CD8-positive, alpha-beta memory T cell (primary cell): ENCODE measurements around the gene MYO18A. TPM values are rescaled to one million over a fixed set of nuclear protein-coding genes. Genes with fewer than 3 reads are reported as not detected.

Experiments used
- CTCF ChIA-PET: fragments of 350-600 bp; sonication (Branson Sonifier 250); formaldehyde crosslinking; loops from one replicate; lab custom pipeline; 2021; ENCODE audit warnings: antibody characterized with exemption; lab: Charles Lee
- POLR2A ChIA-PET: fragments of 350-600 bp; sonication (Branson Sonifier 250); formaldehyde crosslinking; loops from one replicate; lab custom pipeline; 2021; ENCODE audit warnings: antibody characterized with exemption; lab: Charles Lee
- DNase-seq, 5 donors: peaks; one replicate each; pipeline versions ENCODE4 v3.0.0 to v3.0.0-alpha.2; 2020 to 2022; ENCODE audit warnings: mixed read lengths in 1 of 5
- H3K27ac ChIP-seq: one replicate; pipeline ENCODE4 v1.7.0; 2013; ENCODE audit warnings: low read depth, mild to moderate bottlenecking, low read length, moderate library complexity
- H3K27me3 ChIP-seq: 2 replicates; pipeline ENCODE4 v1.7.0; 2013; ENCODE audit warnings: low read length, mild to moderate bottlenecking; ENCODE audit not compliant: insufficient read depth, poor library complexity, severe bottlenecking
- H3K36me3 ChIP-seq: 2 replicates; pipeline ENCODE4 v1.7.0; 2013; ENCODE audit warnings: mild to moderate bottlenecking, low read length, moderate library complexity; ENCODE audit not compliant: insufficient read depth
- H3K4me1 ChIP-seq: 2 replicates; pipeline ENCODE4 v1.7.0; 2013; ENCODE audit warnings: mild to moderate bottlenecking, low read length, moderate library complexity; ENCODE audit not compliant: insufficient read depth
- H3K4me3 ChIP-seq: 2 replicates; pipeline ENCODE4 v1.7.0; 2013; ENCODE audit warnings: mild to moderate bottlenecking, low read length
- H3K9me3 ChIP-seq: 2 replicates; pipeline ENCODE4 v1.7.0; 2013; ENCODE audit warnings: mild to moderate bottlenecking, low read length
- H3K27ac Mint-ChIP-seq, 8 donors: one replicate each; pipeline ENCODE4 v1.8.0; 2020 to 2021; ENCODE audit warnings: mixed read lengths in 8 of 8, mild to moderate bottlenecking in 6 of 8, inconsistent platforms in 3 of 8, moderate library complexity in 3 of 8
- H3K27me3 Mint-ChIP-seq, 2 donors: one replicate each; pipeline ENCODE4 v1.8.0; 2020 to 2021; ENCODE audit warnings: mixed read lengths in 2 of 2, mild to moderate bottlenecking in 1 of 2, moderate library complexity in 1 of 2
- H3K36me3 Mint-ChIP-seq, 3 donors: one replicate each; pipeline ENCODE4 v1.8.0; 2020 to 2021; ENCODE audit warnings: mixed read lengths in 3 of 3, inconsistent platforms in 1 of 3, mild to moderate bottlenecking in 1 of 3
- H3K4me1 Mint-ChIP-seq, 3 donors: one replicate each; pipeline ENCODE4 v1.8.0; 2020 to 2021; ENCODE audit warnings: mixed read lengths in 3 of 3, inconsistent platforms in 1 of 3, mild to moderate bottlenecking in 1 of 3
- H3K4me3 Mint-ChIP-seq, 7 donors: one replicate each; pipeline ENCODE4 v1.8.0; 2020 to 2021; ENCODE audit warnings: mixed read lengths in 7 of 7, mild to moderate bottlenecking in 6 of 7, moderate library complexity in 4 of 7, inconsistent platforms in 2 of 7
- H3K9me3 Mint-ChIP-seq, 5 donors: one replicate each; pipeline ENCODE4 v1.8.0; 2020 to 2022; ENCODE audit warnings: mixed read lengths in 5 of 5, mild to moderate bottlenecking in 3 of 5, moderate library complexity in 2 of 5, inconsistent platforms in 1 of 5
- polyA plus RNA-seq: library from polyadenylated mRNA; unstranded; fragments of 300-500 nt; fragmentation: Illumina TruSeq; gene quantifications from one replicate; pipeline ENCODE4 v1.2.3, GENCODE V29; 2021
- total RNA-seq, 2 experiments: library from RNA; stranded (reverse); gene quantifications; one replicate each; pipeline ENCODE4 v1.2.3, GENCODE V29; 2021

Gene MYO18A
- total and polyA plus RNA-seq, 3 experiments from 2014 or later = 34.0 to 39.7 (median 39.7) TPM

- no peak overlapping the region for H3K4me3 Mint-ChIP-seq
- Histone ChIP-seq H3K4me3 (no peak overlapping the region), H3K27me3 (no peaks in the 10 kb centered on the region), H3K36me3 (peaks cover 47% of the 10 kb centered on the region), H3K27ac (no peak overlapping the region), H3K9me3 (no peaks in the 10 kb centered on the region), H3K4me1 (no peaks in the 10 kb centered on the region)
- peak; percentile 33 to 71 (median 48) for DNase-seq
- peak overlapping the region in 1 of 8 donors; percentile 44 for H3K27ac Mint-ChIP-seq
- POLR2A ChIA-PET = interaction anchor here (1.0 to 1.4 kb wide), 2 partner anchors 12 to 147 kb away, joined by 3 to 5 read pairs; no protein-coding TSS in a partner anchor
- CTCF ChIA-PET = interaction anchor here (0.6 to 4.4 kb wide), 16 partner anchors 10 to 384 kb away, joined by 3 to 67 read pairs (median 3); no protein-coding TSS in a partner anchor
- H3K9me3 Mint-ChIP-seq = no peaks in the 10 kb centered on the region
- peaks cover 0 to 81% (median 13%) of the 10 kb centered on the region in 3 donors for H3K36me3 Mint-ChIP-seq
- peaks cover 2 to 5% (median 3%) of the 10 kb centered on the region in 3 donors for H3K4me1 Mint-ChIP-seq
- no peaks in the 10 kb centered on the region for H3K27me3 Mint-ChIP-seq
Observed at GRCh38 chr17:29111816-29112499, 68.2 kb downstream of the MYO18A start.

- Mint-ChIP-seq H3K4me1 (peaks cover 0 to 3% (median 0%) of the 10 kb centered on the region in 3 donors), H3K9me3 (no peaks in the 10 kb centered on the region), H3K27ac (no peak overlapping the region), H3K27me3 (no peaks in the 10 kb centered on the region), H3K36me3 (peaks cover 3 to 89% (median 15%) of the 10 kb centered on the region in 3 donors), H3K4me3 (no peak overlapping the region)
- H3K9me3 ChIP-seq = no peaks in the 10 kb centered on the region
- POLR2A ChIA-PET = no interaction called here
- DNase-seq = no peak
- no peak overlapping the region for H3K27ac ChIP-seq
- CTCF ChIA-PET = interaction anchor here (1.2 to 4.4 kb wide), 4 partner anchors 11 to 383 kb away, joined by 4 to 67 read pairs (median 4); no protein-coding TSS in a partner anchor
- H3K4me3 ChIP-seq = no peak overlapping the region
- no peaks in the 10 kb centered on the region for H3K4me1 ChIP-seq
- peaks cover 42% of the 10 kb centered on the region for H3K36me3 ChIP-seq
- no peaks in the 10 kb centered on the region for H3K27me3 ChIP-seq
Observed at GRCh38 chr17:29110372-29110757, 69.8 kb downstream of the MYO18A start.

- CTCF ChIA-PET = interaction anchor here (1.2 to 2.9 kb wide), 5 partner anchors 7 to 382 kb away, joined by 4 to 17 read pairs (median 5); no protein-coding TSS in a partner anchor
- Histone ChIP-seq H3K4me3 (no peak overlapping the region), H3K36me3 (peaks cover 42% of the 10 kb centered on the region), H3K27ac (no peak overlapping the region), H3K9me3 (no peaks in the 10 kb centered on the region), H3K4me1 (no peaks in the 10 kb centered on the region), H3K27me3 (no peaks in the 10 kb centered on the region)
- Mint-ChIP-seq H3K27ac (peak overlapping the region in 1 of 8 donors; percentile 66), H3K4me3 (no peak overlapping the region), H3K36me3 (peaks cover 4 to 88% (median 15%) of the 10 kb centered on the region in 3 donors), H3K4me1 (peaks cover 0 to 3% (median 0%) of the 10 kb centered on the region in 3 donors), H3K9me3 (no peaks in the 10 kb centered on the region), H3K27me3 (no peaks in the 10 kb centered on the region)
- DNase-seq = no peak
- POLR2A ChIA-PET = no interaction called here
Observed at GRCh38 chr17:29109477-29110371, 70.5 kb downstream of the MYO18A start.

GRCh38 chr17:29108823-29109476 lies 71.2 kb downstream of the MYO18A start:
- Histone ChIP-seq H3K4me3 (no peak overlapping the region), H3K27me3 (no peaks in the 10 kb centered on the region), H3K36me3 (peaks cover 39% of the 10 kb centered on the region), H3K4me1 (no peaks in the 10 kb centered on the region), H3K27ac (no peak overlapping the region), H3K9me3 (no peaks in the 10 kb centered on the region)
- ChIA-PET CTCF (interaction anchor here (1.2 to 2.9 kb wide), 5 partner anchors 8 to 381 kb away, joined by 4 to 17 read pairs (median 5); no protein-coding TSS in a partner anchor), POLR2A (no interaction called here)
- peaks cover 11 to 88% (median 19%) of the 10 kb centered on the region in 3 donors for H3K36me3 Mint-ChIP-seq
- H3K27ac Mint-ChIP-seq = peak overlapping the region in 2 of 8 donors; percentile 66 to 71
- no peaks in the 10 kb centered on the region for H3K9me3 Mint-ChIP-seq
- no peak overlapping the region for H3K4me3 Mint-ChIP-seq
- no peak for DNase-seq
- peaks cover 0 to 5% (median 1%) of the 10 kb centered on the region in 3 donors for H3K4me1 Mint-ChIP-seq
- no peaks in the 10 kb centered on the region for H3K27me3 Mint-ChIP-seq

GRCh38 chr17:29107933-29108822 lies 72.0 kb downstream of the MYO18A start:
- Mint-ChIP-seq H3K4me1 (peaks cover 0 to 5% (median 1%) of the 10 kb centered on the region in 3 donors), H3K4me3 (no peak overlapping the region), H3K9me3 (no peaks in the 10 kb centered on the region), H3K27ac (no peak overlapping the region), H3K36me3 (peaks cover 15 to 87% (median 23%) of the 10 kb centered on the region in 3 donors), H3K27me3 (no peaks in the 10 kb centered on the region)
- no peaks in the 10 kb centered on the region for H3K4me1 ChIP-seq
- no peak for DNase-seq
- peaks cover 36% of the 10 kb centered on the region for H3K36me3 ChIP-seq
- no peak overlapping the region for H3K27ac ChIP-seq
- CTCF ChIA-PET = interaction anchor here (1.8 to 2.9 kb wide), 2 partner anchors 9 to 143 kb away, joined by 7 to 17 read pairs; no protein-coding TSS in a partner anchor
- no peaks in the 10 kb centered on the region for H3K27me3 ChIP-seq
- H3K9me3 ChIP-seq = no peaks in the 10 kb centered on the region
- POLR2A ChIA-PET = interaction anchor here (0.6 kb wide), 2 partner anchors 31 to 138 kb away, joined by 3 to 4 read pairs; no protein-coding TSS in a partner anchor
- no peak overlapping the region for H3K4me3 ChIP-seq

GRCh38 chr17:29107084-29107483 lies 73.1 kb downstream of the MYO18A start:
- Mint-ChIP-seq H3K27me3 (no peaks in the 10 kb centered on the region), H3K27ac (peak overlapping the region in 2 of 8 donors; percentile 22 to 33), H3K36me3 (peaks cover 15 to 87% (median 25%) of the 10 kb centered on the region in 3 donors), H3K9me3 (no peaks in the 10 kb centered on the region), H3K4me3 (no peak overlapping the region), H3K4me1 (peaks cover 0 to 9% (median 2%) of the 10 kb centered on the region in 3 donors)
- DNase-seq = no peak
- Histone ChIP-seq H3K4me3 (no peak overlapping the region), H3K27ac (no peak overlapping the region), H3K36me3 (peaks cover 25% of the 10 kb centered on the region), H3K27me3 (no peaks in the 10 kb centered on the region), H3K4me1 (no peaks in the 10 kb centered on the region), H3K9me3 (no peaks in the 10 kb centered on the region)
- ChIA-PET POLR2A (interaction anchor here (0.6 kb wide), 1 partner anchor 139 kb away, joined by 4 read pairs; no protein-coding TSS in a partner anchor), CTCF (interaction anchor here (0.7 to 2.9 kb wide), 2 partner anchors 9 to 142 kb away, joined by 3 to 17 read pairs; no protein-coding TSS in a partner anchor)
